ENCODE measurements around the gene NXN.

DNA sequence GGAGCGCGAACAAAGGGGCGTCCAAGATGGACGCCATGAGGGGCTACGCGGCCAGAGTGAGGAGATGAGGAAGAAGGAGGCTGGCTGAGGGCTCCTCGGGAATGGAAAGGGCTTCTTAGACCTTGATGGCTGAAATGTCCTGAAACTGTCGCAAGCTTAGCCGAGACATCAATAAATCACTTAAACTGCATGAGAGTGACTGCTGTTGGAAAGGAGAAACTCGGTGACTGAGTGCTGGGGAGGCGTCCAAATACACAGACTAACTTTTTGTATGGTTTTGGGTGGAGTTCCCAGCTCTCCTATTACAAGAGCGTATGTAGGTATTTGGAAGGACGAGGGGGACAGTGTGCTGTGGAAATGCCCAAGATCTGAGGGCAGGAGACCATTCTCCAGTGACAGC, 226.2 kb downstream of the NXN start:
- no peak for TF ChIP-seq POLR2A (IDR thresholded peaks at IDR 0.05)
- TF ChIP-seq CTCF (IDR thresholded peaks at IDR 0.05) = no peak
- TF ChIP-seq POLR2AphosphoS5 (IDR thresholded peaks at IDR 0.05) = no peak
- TF ChIP-seq EP300 (IDR thresholded peaks at IDR 0.05) = no peak

Data from upper lobe of left lung (tissue), 4 donors.